Measurements from ENCODE around the gene ADCY2. TPM values are rescaled to one million over a fixed set of nuclear protein-coding genes. Genes with fewer than 3 reads are reported as not detected.

ADCY2 gene
- total RNA-seq, 1 donor from 2014 or later: not detected

GRCh38 chr5:7517006-7517405 lies 121.1 kb downstream of the ADCY2 start:
- DNase-seq: no peak

- no peak for DNase-seq
These were observed 123.1 kb downstream of the ADCY2 start for GRCh38 chr5:7518947-7519560.

GRCh38 chr5:7519564-7519963 lies 123.6 kb downstream of the ADCY2 start:
- no peak for DNase-seq

- DNase-seq: no peak
These were observed 133.9 kb downstream of the ADCY2 start for GRCh38 chr5:7529880-7530279.

GRCh38 chr5:7533941-7534340 lies 138.0 kb downstream of the ADCY2 start:
- DNase-seq: no peak

GRCh38 chr5:7534505-7534904 lies 138.6 kb downstream of the ADCY2 start:
- no peak for DNase-seq

- DNase-seq: no peak
These were observed 141.6 kb downstream of the ADCY2 start for GRCh38 chr5:7537573-7537972.

- no peak for DNase-seq
These were observed 143.6 kb downstream of the ADCY2 start for GRCh38 chr5:7539571-7539970.

- no peak for DNase-seq
These were observed 145.0 kb downstream of the ADCY2 start for GRCh38 chr5:7540736-7541485.

GRCh38 chr5:7541898-7542297 lies 146.0 kb downstream of the ADCY2 start:
- no peak for DNase-seq

GRCh38 chr5:7546555-7546954 lies 150.6 kb downstream of the ADCY2 start:
- no peak for DNase-seq

GRCh38 chr5:7548596-7548995 lies 152.7 kb downstream of the ADCY2 start:
- DNase-seq: no peak

GRCh38 chr5:7565559-7565958 lies 169.6 kb downstream of the ADCY2 start:
- DNase-seq: no peak

GRCh38 chr5:7576023-7576715 lies 180.2 kb downstream of the ADCY2 start:
- no peak for DNase-seq

- DNase-seq: no peak
These were observed 181.4 kb downstream of the ADCY2 start for GRCh38 chr5:7577381-7577780.

- DNase-seq: no peak
These were observed 182.1 kb downstream of the ADCY2 start for GRCh38 chr5:7578071-7578470.

- DNase-seq: no peak
These were observed 188.8 kb downstream of the ADCY2 start for GRCh38 chr5:7584749-7585148.

GRCh38 chr5:7585807-7586206 lies 189.9 kb downstream of the ADCY2 start:
- no peak for DNase-seq

- no peak for DNase-seq
These were observed 190.5 kb downstream of the ADCY2 start for GRCh38 chr5:7586480-7586879.

- no peak for DNase-seq
These were observed 193.9 kb downstream of the ADCY2 start for GRCh38 chr5:7589800-7590199.

- DNase-seq: no peak
These were observed 197.0 kb downstream of the ADCY2 start for GRCh38 chr5:7592910-7593309.

GRCh38 chr5:7597059-7597642 lies 201.2 kb downstream of the ADCY2 start:
- no peak for DNase-seq

- no peak for DNase-seq
These were observed 211.0 kb downstream of the ADCY2 start for GRCh38 chr5:7606840-7607465.
